HCT116 (cell line): ENCODE data around the gene MAP2K3. TPM values are rescaled to one million over a fixed set of nuclear protein-coding genes. Genes with fewer than 3 reads are reported as not detected.

Experiments used
- ATAC-seq: fragments of 200-7000 bp; cut with Tn5 transposase; 2 replicates; pipeline ENCODE4 v1.9.1; 2020; ENCODE audit warnings: mild to moderate bottlenecking, moderate library complexity
- BruUV-seq: library from RNA; stranded (reverse); fragments of 400-500 nt; replicated peaks from 2 replicates; lab custom pipeline; 2021; lab: Mats Ljungman, UMichigan
- CTCF ChIA-PET: fragments of 300-600 bp; sonication (Branson Sonifier 250); formaldehyde crosslinking; loops from one replicate; lab custom pipeline; 2021; ENCODE audit warnings: antibody characterized with exemption; lab: Charles Lee
- POLR2A ChIA-PET: fragments of 300-600, 350-600 bp; sonication (Branson Sonifier 250); formaldehyde crosslinking; loops from one replicate; lab custom pipeline; 2021; ENCODE audit warnings: antibody characterized with exemption; lab: Charles Lee
- RAD21 ChIA-PET, 2 experiments: fragments of 300-600 bp; sonication (Branson Sonifier 250); formaldehyde crosslinking; loops; one replicate each; lab custom pipeline; 2023; ENCODE audit warnings: low total read pairs in 2 of 2; ENCODE audit not compliant: uncharacterized antibody in 2 of 2, unreplicated experiment in 2 of 2, low non-redundant PET in 1 of 2; lab: Charles Lee
- DNase-seq: peaks from one replicate; pipeline ENCODE4 v3.0.0-alpha.2; 2010; ENCODE audit warnings: low read depth, low spot score
- H2AFZ ChIP-seq: fragments of 200-600 bp; shearing (Covaris generic), sonication (generic); 2 replicates; pipeline ENCODE4 v1.6.1; 2017; ENCODE audit warnings: low read depth, mixed run types, mixed read lengths, antibody characterized with exemption, low read length; ENCODE audit not compliant: poor library complexity, severe bottlenecking
- H3K27ac ChIP-seq: 2 replicates; pipeline ENCODE4 v1.5.1; 2012; ENCODE audit warnings: low read depth, low read length
- H3K27me3 ChIP-seq: fragments of 200-600 bp; sonication (generic); 2 replicates; pipeline ENCODE4 v1.6.1; 2016; ENCODE audit warnings: mixed run types, low read length, mixed read lengths; ENCODE audit not compliant: insufficient read depth
- H3K36me3 ChIP-seq, 2 experiments: fragments of 200-500 bp in 1 of 2; fragments of 200-600 bp in 1 of 2; sonication (Bioruptor generic) in 1 of 2; sonication (generic) in 1 of 2; 2 replicates each; pipeline versions ENCODE4 v1.5.1 to v1.6.1; 2014 to 2016; ENCODE audit warnings: low read length in 2 of 2, inconsistent platforms in 1 of 2, mixed read lengths in 1 of 2, mixed run types in 1 of 2; ENCODE audit not compliant: insufficient read depth in 2 of 2, control insufficient read depth in 1 of 2
- H3K4me1 ChIP-seq, 2 experiments: fragments of 200-600 bp in 1 of 2; sonication (generic) in 1 of 2; 2 replicates each; pipeline versions ENCODE4 v1.5.1 to v1.6.1; 2012 to 2017; ENCODE audit warnings: low read length in 2 of 2, inconsistent platforms in 1 of 2, mild to moderate bottlenecking in 1 of 2, mixed read lengths in 1 of 2, mixed run types in 1 of 2, moderate library complexity in 1 of 2; ENCODE audit not compliant: insufficient read depth in 2 of 2, control insufficient read depth in 1 of 2
- H3K4me2 ChIP-seq: fragments of 200-600 bp; sonication (generic); 2 replicates; pipeline ENCODE4 v1.6.1; 2017; ENCODE audit warnings: mixed run types, low read length, mixed read lengths
- H3K4me3 ChIP-seq, 2 experiments: fragments of 200-600 bp in 1 of 2; sonication (generic) in 1 of 2; replicated peaks in 1 of 2; 2 replicates each; pipeline ENCODE4 v1.5.1; 2011 to 2016; ENCODE audit warnings: low read length in 2 of 2, control low read depth in 1 of 2, low read depth in 1 of 2, mild to moderate bottlenecking in 1 of 2, mixed read lengths in 1 of 2, mixed run types in 1 of 2
- H3K79me2 ChIP-seq: fragments of 200-600 bp; sonication (generic); 2 replicates; pipeline ENCODE4 v1.6.1; 2017; ENCODE audit warnings: mild to moderate bottlenecking, mixed run types, low read length, moderate library complexity, mixed read lengths; ENCODE audit not compliant: insufficient read depth
- H3K9ac ChIP-seq: fragments of 200-600 bp; sonication (generic); 2 replicates; pipeline ENCODE4 v1.6.1; 2016; ENCODE audit warnings: low read length, mixed read lengths
- H3K9me2 ChIP-seq: fragments of 200-600 bp; sonication (generic), shearing (Covaris generic); 2 replicates; pipeline ENCODE4 v1.6.1; 2017; ENCODE audit warnings: mixed run types, mild to moderate bottlenecking, moderate library complexity; ENCODE audit not compliant: insufficient read depth
- H3K9me3 ChIP-seq, 2 experiments: fragments of 200-500 bp in 1 of 2; fragments of 200-600 bp in 1 of 2; sonication (Bioruptor generic) in 1 of 2; sonication (generic) in 1 of 2; 2 replicates each; pipeline ENCODE4 v1.6.1; 2014 to 2017; ENCODE audit warnings: low read length in 2 of 2, mixed read lengths in 2 of 2, inconsistent platforms in 1 of 2, low read depth in 1 of 2, mild to moderate bottlenecking in 1 of 2, mixed run types in 1 of 2, moderate library complexity in 1 of 2; ENCODE audit not compliant: control insufficient read depth in 1 of 2, insufficient read depth in 1 of 2
- H4K20me1 ChIP-seq: fragments of 200-600 bp; sonication (generic), shearing (Covaris generic); 2 replicates; pipeline ENCODE4 v1.6.1; 2017; ENCODE audit warnings: mixed run types, mild to moderate bottlenecking, moderate library complexity; ENCODE audit not compliant: insufficient read depth
- EGR1 ChIP-seq: IDR thresholded peaks from 2 replicates; pipeline ENCODE4 v1.6.1; 2012; ENCODE audit warnings: low read depth
- ELF1 ChIP-seq: IDR thresholded peaks from 2 replicates; pipeline ENCODE4 v1.6.1; 2012; ENCODE audit warnings: low read depth, borderline replicate concordance
- EZH2 ChIP-seq: fragments of 200-600 bp; sonication (generic); IDR thresholded peaks from 2 replicates; pipeline ENCODE4 v1.6.1; 2017; ENCODE audit warnings: antibody characterized with exemption, mixed run types
- JUND ChIP-seq: IDR thresholded peaks from 2 replicates; pipeline ENCODE4 v1.6.1; 2012
- SP1 ChIP-seq: IDR thresholded peaks from 2 replicates; pipeline ENCODE4 v1.6.1; 2012; ENCODE audit warnings: low read depth
- intact Hi-C: fragments of 100-400 bp; cut with micrococcal nuclease; formaldehyde crosslinking; loops from 2 replicates; pipeline ENCODE4 v1.10.0; 2022
- total RNA-seq: library from RNA; stranded (reverse); gene quantifications from one replicate; pipeline ENCODE4 v1.2.1, GENCODE V29; 2021; ENCODE audit not compliant: unreplicated experiment
- TF ChIP-seq, protein P1 (sequence below), 3 experiments: fragments of 200-600 bp in 1 of 3; sonication (generic) in 1 of 3; IDR thresholded peaks in 2 of 3; conservative IDR thresholded peaks in 1 of 3; 2 replicates each; pipeline ENCODE4 v1.5.1; 2012 to 2017; ENCODE audit warnings: low read depth in 2 of 3, low read length in 2 of 3, antibody characterized with exemption in 1 of 3, borderline replicate concordance in 1 of 3, control low read depth in 1 of 3, mild to moderate bottlenecking in 1 of 3, mixed read lengths in 1 of 3, mixed run types in 1 of 3, moderate library complexity in 1 of 3; ENCODE audit not compliant: insufficient read depth in 1 of 3
- TF ChIP-seq, protein P2 (sequence below): IDR thresholded peaks from 2 replicates; pipeline ENCODE4 v1.6.1; 2012
- TF ChIP-seq, protein P3 (sequence below): IDR thresholded peaks from 2 replicates; pipeline ENCODE4 v1.6.1; 2011; ENCODE audit warnings: mild to moderate bottlenecking, low read length, moderate library complexity; ENCODE audit not compliant: insufficient replicate concordance; ENCODE audit errors: extremely low read depth

The MAP2K3 gene
- total RNA-seq, 1 experiment from 2014 or later = 96.7 TPM

DNA sequence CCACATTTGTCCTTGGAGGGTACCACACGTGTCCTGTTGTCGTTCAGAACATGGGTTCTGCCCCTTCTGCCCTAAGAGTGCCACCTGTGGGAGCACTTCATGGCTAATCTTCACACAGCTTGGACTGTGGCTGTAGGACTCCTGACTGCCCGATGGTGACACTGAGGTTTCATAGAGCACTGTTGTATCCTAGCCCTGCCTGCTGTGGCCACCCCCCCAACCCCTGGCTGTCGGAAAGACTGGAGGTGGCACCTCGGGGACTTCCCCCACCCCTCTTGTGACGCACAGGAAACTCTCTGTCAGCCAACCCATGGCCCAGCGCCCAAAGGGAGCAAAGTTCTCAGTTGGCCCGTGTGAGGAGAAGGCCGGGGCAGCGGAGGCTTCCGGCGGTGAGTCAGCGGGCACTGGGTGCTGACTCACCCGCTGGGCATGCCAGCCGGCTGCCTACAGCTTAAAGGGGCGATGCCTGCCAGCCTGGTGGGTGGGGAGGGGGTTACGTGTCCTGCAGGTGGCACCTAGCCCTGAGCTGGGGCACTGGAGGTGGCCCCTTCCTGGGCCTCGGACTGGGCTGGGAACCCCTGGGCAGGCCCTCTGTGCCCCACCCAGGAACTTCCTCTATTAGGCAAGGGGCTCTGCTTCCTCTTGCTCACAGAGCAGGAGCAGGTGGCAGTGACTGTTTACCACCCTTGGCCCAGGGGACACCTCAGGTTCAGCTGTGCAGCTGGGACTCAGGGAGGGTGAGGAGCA is 3.4 kb downstream of the MAP2K3 start (continued):
- TF ChIP-seq ELF1 = no peak
- TF ChIP-seq, protein P1, sequence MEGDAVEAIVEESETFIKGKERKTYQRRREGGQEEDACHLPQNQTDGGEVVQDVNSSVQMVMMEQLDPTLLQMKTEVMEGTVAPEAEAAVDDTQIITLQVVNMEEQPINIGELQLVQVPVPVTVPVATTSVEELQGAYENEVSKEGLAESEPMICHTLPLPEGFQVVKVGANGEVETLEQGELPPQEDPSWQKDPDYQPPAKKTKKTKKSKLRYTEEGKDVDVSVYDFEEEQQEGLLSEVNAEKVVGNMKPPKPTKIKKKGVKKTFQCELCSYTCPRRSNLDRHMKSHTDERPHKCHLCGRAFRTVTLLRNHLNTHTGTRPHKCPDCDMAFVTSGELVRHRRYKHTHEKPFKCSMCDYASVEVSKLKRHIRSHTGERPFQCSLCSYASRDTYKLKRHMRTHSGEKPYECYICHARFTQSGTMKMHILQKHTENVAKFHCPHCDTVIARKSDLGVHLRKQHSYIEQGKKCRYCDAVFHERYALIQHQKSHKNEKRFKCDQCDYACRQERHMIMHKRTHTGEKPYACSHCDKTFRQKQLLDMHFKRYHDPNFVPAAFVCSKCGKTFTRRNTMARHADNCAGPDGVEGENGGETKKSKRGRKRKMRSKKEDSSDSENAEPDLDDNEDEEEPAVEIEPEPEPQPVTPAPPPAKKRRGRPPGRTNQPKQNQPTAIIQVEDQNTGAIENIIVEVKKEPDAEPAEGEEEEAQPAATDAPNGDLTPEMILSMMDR (IDR thresholded peaks at IDR 0.05 in 2 of 3, conservative IDR thresholded peaks at IDR 0.05 in 1 of 3; ENCODE audit: borderline replicate concordance in 1 of 3, insufficient read depth in 1 of 3, low read depth in 2 of 3, low read length in 2 of 3) = no peak

DNA sequence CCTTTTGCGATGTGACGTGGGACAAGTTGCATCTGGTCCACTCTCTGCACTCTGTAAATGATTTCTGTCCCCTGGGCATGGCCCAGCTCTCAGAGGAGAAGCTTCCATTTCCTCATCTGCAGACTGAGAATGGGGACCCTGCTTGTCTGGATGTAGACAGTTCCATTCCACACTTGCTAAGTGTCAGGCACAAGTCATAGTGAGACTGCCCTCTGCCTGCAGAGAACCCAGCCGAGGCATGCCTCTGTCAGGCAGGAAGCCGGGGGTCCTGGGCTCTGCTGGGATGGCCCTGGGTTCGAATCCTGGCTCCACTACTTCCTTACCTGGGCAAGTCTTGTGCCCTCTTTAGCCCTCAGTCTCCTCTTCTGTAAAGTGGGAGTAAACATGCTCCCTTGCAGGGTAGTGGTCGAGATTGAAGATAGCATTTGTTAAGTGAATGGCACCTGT is 4.1 kb downstream of the MAP2K3 start:
- no TSS peak for BruUV-seq
- no peaks in the 10 kb centered on the region for H4K20me1 ChIP-seq
- POLR2A ChIA-PET = interaction anchor here (2.6 kb wide), 1 partner anchor 12 kb away, joined by 15 read pairs; no protein-coding TSS in a partner anchor
- ATAC-seq (no peak), DNase-seq (no peak)
- no peaks in the 10 kb centered on the region for H3K9me2 ChIP-seq
- no peaks in the 10 kb centered on the region for H3K27me3 ChIP-seq
- peaks cover 44 to 56% of the 10 kb centered on the region in 2 experiments for H3K4me1 ChIP-seq
- RAD21 ChIA-PET = no interaction called here
- H3K27ac ChIP-seq = peak overlapping the region; percentile 99
- H3K4me3 ChIP-seq = peak overlapping the region; percentile 34 to 99
- TF ChIP-seq, protein P2, sequence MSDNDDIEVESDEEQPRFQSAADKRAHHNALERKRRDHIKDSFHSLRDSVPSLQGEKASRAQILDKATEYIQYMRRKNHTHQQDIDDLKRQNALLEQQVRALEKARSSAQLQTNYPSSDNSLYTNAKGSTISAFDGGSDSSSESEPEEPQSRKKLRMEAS = no peak
- TF ChIP-seq, protein P3, sequence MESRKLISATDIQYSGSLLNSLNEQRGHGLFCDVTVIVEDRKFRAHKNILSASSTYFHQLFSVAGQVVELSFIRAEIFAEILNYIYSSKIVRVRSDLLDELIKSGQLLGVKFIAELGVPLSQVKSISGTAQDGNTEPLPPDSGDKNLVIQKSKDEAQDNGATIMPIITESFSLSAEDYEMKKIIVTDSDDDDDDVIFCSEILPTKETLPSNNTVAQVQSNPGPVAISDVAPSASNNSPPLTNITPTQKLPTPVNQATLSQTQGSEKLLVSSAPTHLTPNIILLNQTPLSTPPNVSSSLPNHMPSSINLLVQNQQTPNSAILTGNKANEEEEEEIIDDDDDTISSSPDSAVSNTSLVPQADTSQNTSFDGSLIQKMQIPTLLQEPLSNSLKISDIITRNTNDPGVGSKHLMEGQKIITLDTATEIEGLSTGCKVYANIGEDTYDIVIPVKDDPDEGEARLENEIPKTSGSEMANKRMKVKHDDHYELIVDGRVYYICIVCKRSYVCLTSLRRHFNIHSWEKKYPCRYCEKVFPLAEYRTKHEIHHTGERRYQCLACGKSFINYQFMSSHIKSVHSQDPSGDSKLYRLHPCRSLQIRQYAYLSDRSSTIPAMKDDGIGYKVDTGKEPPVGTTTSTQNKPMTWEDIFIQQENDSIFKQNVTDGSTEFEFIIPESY = no peak
- TF ChIP-seq SP1 = no peak
- no peak for TF ChIP-seq JUND
- TF ChIP-seq EGR1 = no peak
- no peak for TF ChIP-seq EZH2
- TF ChIP-seq, all 23 proteins: peak for 0
- intact Hi-C loops = loop anchor here (10.0 kb wide), 1 partner anchor 166 kb away; no protein-coding TSS in a partner anchor
- Histone ChIP-seq H3K79me2 (peaks cover 91% of the 10 kb centered on the region), H3K4me2 (peak overlapping the region; percentile 99), H3K9ac (peak overlapping the region; percentile 96), H3K36me3 (peaks cover 5 to 21% of the 10 kb centered on the region in 2 experiments; a peak in 3 of 4 replicates), H3K9me3 (no peaks in the 10 kb centered on the region), H2AFZ (no peak overlapping the region)
- CTCF ChIA-PET = interaction anchor here (1.1 to 1.3 kb wide), 2 partner anchors 9 to 224 kb away, joined by 3 to 4 read pairs; no protein-coding TSS in a partner anchor
